Psoas muscle (tissue), 8 donors: ENCODE measurements around the gene RTL10. TPM values are rescaled to one million over a fixed set of nuclear protein-coding genes. Genes with fewer than 3 reads are reported as not detected.

Experiments used
- ATAC-seq, 4 donors: fragments of 200-7000 bp; cut with Tn5 transposase; one replicate each; pipeline ENCODE4 v1.9.1; 2020; ENCODE audit warnings: moderate library complexity in 3 of 4, mild to moderate bottlenecking in 2 of 4
- DNase-seq, 2 donors: peaks; one replicate each; pipeline ENCODE4 v3.0.0-alpha.2; 2020
- H3K27ac ChIP-seq: fragments of 200-600 bp; one replicate; pipeline ENCODE4 v1.8.0; 2022
- H3K27me3 ChIP-seq, 3 donors: fragments of 200-600 bp in 1 of 3; one replicate each; pipeline versions ENCODE4 v1.6.1 to v1.8.0; 2013 to 2022; ENCODE audit warnings: low read length in 2 of 3, mild to moderate bottlenecking in 2 of 3, moderate library complexity in 1 of 3; ENCODE audit not compliant: insufficient read depth in 3 of 3
- H3K36me3 ChIP-seq, 2 donors: fragments of 200-600 bp in 1 of 2; one replicate each; pipeline versions ENCODE4 v1.6.1 to v1.8.0; 2013 to 2022; ENCODE audit warnings: low read depth in 1 of 2, mild to moderate bottlenecking in 1 of 2, moderate library complexity in 1 of 2; ENCODE audit not compliant: insufficient read depth in 1 of 2
- H3K4me1 ChIP-seq: fragments of 200-600 bp; one replicate; pipeline ENCODE4 v1.8.0; 2022
- H3K4me3 ChIP-seq: fragments of 200-600 bp; one replicate; pipeline ENCODE4 v1.8.0; 2022; ENCODE audit warnings: mild to moderate bottlenecking
- H3K9me3 ChIP-seq: fragments of 200-600 bp; one replicate; pipeline ENCODE4 v1.8.0; 2022
- CTCF ChIP-seq: fragments of 200-600 bp; IDR thresholded peaks from one replicate; pipeline ENCODE4 v1.8.0; 2022; ENCODE audit warnings: antibody characterized with exemption
- WGBS, 3 donors: extraction: QIAGEN DNeasy Blood & Tissue Kit; methylation state at CpG; one replicate each; pipeline versions ENCODE4 v1.1.6 to v1.1.7; 2013; 5-methylcytosine and 5-hydroxymethylcytosine counted together
- intact Hi-C, 2 donors: fragments of 100-400 bp; cut with DNase I; formaldehyde crosslinking; loops; one replicate each; pipeline versions ENCODE4 v1.11.0 to v1.14.2; 2022
- polyA plus RNA-seq, 3 donors: library from polyadenylated mRNA; stranded (reverse); fragments of 200-250 nt; gene quantifications; one replicate each; pipeline ENCODE4 v1.2.3, GENCODE V29; 2013
- total RNA-seq, 4 donors: library from RNA; stranded (reverse); fragmentation: NEBNext Ultra II Directional in 2 of 4; extraction: Animal tissue kit (Norgen Biotek cat#: 25700) in 2 of 4; gene quantifications; one replicate each; pipeline versions ENCODE4 v1.2.1 to v1.2.4, GENCODE V29; 2021 to 2023
- donor health status: healthy with polysubstance abuse.
- donor health status: DM: no; HTN: no; CAD: no; lungs with moderate emphysema.
- donor health status: Bipolar disorder and iron deficiency.
- donor health status: healthy.
- donor health status: DM: yes; HTN: yes; CAD: no.
- donor health status: DM: no; HTN: no; CAD: no.
- donor health status: DM: no; HTN: no; CAD: no.
- donor health status: DM: yes; HTN: yes; CAD: no.

RTL10 gene
- total and polyA plus RNA-seq, 7 donors, result 5.3 to 9.7 (median 7.9) TPM

GRCh38 chr22:19855504-19856409 lies 1.1 kb upstream of the RTL10 start:
- 10 to 15% (median 11%) methylated on average over 24 of the region's 24 CpGs for WGBS, 3 donors
- ATAC-seq (peak; percentile 15 to 41 (median 20)), DNase-seq (peak; percentile 62 to 66)
- Histone ChIP-seq H3K27me3 (no peaks in the 10 kb centered on the region), H3K4me1 (peaks cover 15% of the 10 kb centered on the region), H3K36me3 (peaks cover 3 to 18% of the 10 kb centered on the region in 2 donors), H3K27ac (peak overlapping the region; percentile 89), H3K9me3 (no peaks in the 10 kb centered on the region), H3K4me3 (peak overlapping the region; percentile 75)
- intact Hi-C loops, result loop anchor here in 1 of 2 donors (2.0 kb wide), 1 partner anchor 57 kb away; no protein-coding TSS in a partner anchor
- TF ChIP-seq CTCF, result no peak

GRCh38 chr22:19853879-19854777 lies 546 bp downstream of the RTL10 start:
- no peak for TF ChIP-seq CTCF
- H3K27ac ChIP-seq, result peak overlapping the region; percentile 89
- H3K4me1 ChIP-seq, result peaks cover 22% of the 10 kb centered on the region
- 1% methylated on average over 44 to 49 of the region's 49 CpGs for WGBS, 3 donors
- H3K4me3 ChIP-seq, result peak overlapping the region; percentile 75
- peaks cover 3 to 31% of the 10 kb centered on the region in 2 donors for H3K36me3 ChIP-seq
- H3K9me3 ChIP-seq, result no peaks in the 10 kb centered on the region
- ATAC-seq (peak; percentile 9 to 34 (median 12)), DNase-seq (no peak)
- intact Hi-C loops, result loop anchor here in 1 of 2 donors (2.0 to 5.0 kb wide), 2 partner anchors 55 to 122 kb away; no protein-coding TSS in a partner anchor
- H3K27me3 ChIP-seq, result no peaks in the 10 kb centered on the region

- Histone ChIP-seq H3K4me3 (peak overlapping the region; percentile 75), H3K36me3 (peaks cover 3 to 31% of the 10 kb centered on the region in 2 donors), H3K9me3 (no peaks in the 10 kb centered on the region), H3K4me1 (peaks cover 30% of the 10 kb centered on the region), H3K27ac (peak overlapping the region; percentile 89), H3K27me3 (no peaks in the 10 kb centered on the region)
- ATAC-seq (no peak), DNase-seq (no peak)
- no peak for TF ChIP-seq CTCF
- intact Hi-C loops, result loop anchor here in 1 of 2 donors (5.0 kb wide), 1 partner anchor 121 kb away; no protein-coding TSS in a partner anchor
- 45 to 49% (median 45%) methylated on average over 11 of the region's 11 CpGs for WGBS, 3 donors
Observed at GRCh38 chr22:19853058-19853878, 1.4 kb downstream of the RTL10 start.

- no peak overlapping the region for H3K4me3 ChIP-seq
- ATAC-seq (no peak), DNase-seq (peak in 1 of 2 donors; percentile 51)
- 58 to 70% (median 69%) methylated on average over 12 of the region's 12 CpGs for WGBS, 3 donors
- intact Hi-C loops, result loop anchor here in 1 of 2 donors (5.0 kb wide), 1 partner anchor 120 kb away; no protein-coding TSS in a partner anchor
- no peaks in the 10 kb centered on the region for H3K9me3 ChIP-seq
- peaks cover 34% of the 10 kb centered on the region for H3K4me1 ChIP-seq
- TF ChIP-seq CTCF, result no peak
- H3K36me3 ChIP-seq, result peaks cover 3 to 31% of the 10 kb centered on the region in 2 donors
- H3K27ac ChIP-seq, result no peak overlapping the region
- no peaks in the 10 kb centered on the region for H3K27me3 ChIP-seq
Observed at GRCh38 chr22:19852177-19852781, 2.4 kb downstream of the RTL10 start.
